8988T (cell line): ENCODE results near the gene PARP1.

Experiments
- DNase-seq: peaks from one replicate; pipeline ENCODE4 v3.0.0; 2011

The PARP1 gene

GRCh38 chr1:226371866-226372490 is 35.9 kb downstream of the PARP1 start:
- no peak for DNase-seq

- no peak for DNase-seq
Measured at GRCh38 chr1:226371027-226371694, 36.7 kb downstream of the PARP1 start.

- DNase-seq, result no peak
Measured at GRCh38 chr1:226370144-226370923, 37.6 kb downstream of the PARP1 start.

- no peak for DNase-seq
Measured at GRCh38 chr1:226369110-226369509, 38.8 kb downstream of the PARP1 start.

GRCh38 chr1:226366290-226366689 is 41.6 kb downstream of the PARP1 start:
- no peak for DNase-seq

- no peak for DNase-seq
Measured at GRCh38 chr1:226365831-226366231, 42.1 kb downstream of the PARP1 start.

- DNase-seq, result no peak
Measured at GRCh38 chr1:226364901-226365565, 42.9 kb downstream of the PARP1 start.

- no peak for DNase-seq
Measured at GRCh38 chr1:226364514-226364899, 43.4 kb downstream of the PARP1 start.

GRCh38 chr1:226363801-226364513 is 43.9 kb downstream of the PARP1 start:
- DNase-seq, result no peak

- DNase-seq, result no peak
Measured at GRCh38 chr1:226362891-226363447, 44.9 kb downstream of the PARP1 start.

- no peak for DNase-seq
Measured at GRCh38 chr1:226362361-226362760, 45.5 kb downstream of the PARP1 start.

- no peak for DNase-seq
Measured at GRCh38 chr1:226360106-226360746, 47.7 kb downstream of the PARP1 start.

- DNase-seq, result no peak
Measured at GRCh38 chr1:226357416-226357815, 50.5 kb downstream of the PARP1 start.

- DNase-seq, result no peak
Measured at GRCh38 chr1:226355669-226356551, 52.0 kb downstream of the PARP1 start.

GRCh38 chr1:226355016-226355415 is 52.9 kb downstream of the PARP1 start:
- no peak for DNase-seq

- no peak for DNase-seq
Measured at GRCh38 chr1:226353698-226354525, 54.0 kb downstream of the PARP1 start.

- DNase-seq, result no peak
Measured at GRCh38 chr1:226351709-226352108, 56.2 kb downstream of the PARP1 start.

- no peak for DNase-seq
Measured at GRCh38 chr1:226350519-226350865, 57.4 kb downstream of the PARP1 start.

GRCh38 chr1:226349801-226350518 is 57.9 kb downstream of the PARP1 start:
- DNase-seq, result no peak
